ENCODE results near the gene PRSS33. TPM values are rescaled to one million over a fixed set of nuclear protein-coding genes. Genes with fewer than 3 reads are reported as not detected.

PRSS33 gene
- total and polyA plus RNA-seq, 9 of the 15 experiments (the other 6 are each of a cell fraction or from before 2014, with no cell fraction given) = not detected

DNA sequence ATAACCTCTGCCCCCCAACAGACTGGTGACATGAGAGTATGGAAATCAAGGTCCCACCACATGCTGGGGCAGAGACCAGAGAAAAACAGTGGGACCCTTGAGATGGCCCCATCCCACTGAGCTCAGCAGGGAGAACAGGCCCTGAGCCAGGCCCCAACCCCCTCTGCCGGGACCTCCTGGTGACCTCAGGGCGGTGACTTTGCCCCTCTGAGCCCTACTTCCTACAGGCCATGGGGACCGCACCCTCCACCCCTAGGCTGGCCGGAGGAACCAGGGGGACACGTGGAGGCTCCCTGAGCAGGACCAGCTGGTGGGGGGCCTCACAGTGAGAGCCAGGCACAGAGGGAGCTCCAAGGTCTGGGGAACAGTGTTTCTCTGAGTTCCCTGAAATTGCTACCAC lies 48.7 kb downstream of the PRSS33 start:
- Histone ChIP-seq H3K27me3 (ENCODE audit: control insufficient read depth in 2 of 2, insufficient read depth in 2 of 2, low read length in 2 of 2) (no peaks in the 10 kb centered on the region), H3K9me3 (replicated peaks; ENCODE audit: control insufficient read depth, insufficient read depth, low read depth, low read length) (no peaks in the 10 kb centered on the region), H4K20me1 (replicated peaks; ENCODE audit: control insufficient read depth, insufficient read depth, low read length) (no peaks in the 10 kb centered on the region), H3K4me3 (no peak overlapping the region), H3K9ac (ENCODE audit: insufficient read depth in 1 of 2, low read depth in 2 of 2, low read length in 2 of 2) (peak overlapping the region; percentile 23 to 90; a peak in 3 of 4 replicates), H3K4me1 (replicated peaks in 1 of 2; ENCODE audit: control insufficient read depth in 2 of 2, insufficient read depth in 2 of 2, low read length in 2 of 2) (peaks cover 7 to 43% of the 10 kb centered on the region in 2 experiments; a peak in 4 of 5 replicates), H3K27ac (ENCODE audit: extremely low read depth, low read depth, low read length) (peak overlapping the region; percentile 34; the same call in 1 of the 3 replicates), H3K79me2 (ENCODE audit: control insufficient read depth, insufficient read depth, low read length) (no peaks in the 10 kb centered on the region), H3K9me1 (ENCODE audit: control insufficient read depth, insufficient read depth, low read length) (no peaks in the 10 kb centered on the region), H3K4me2 (ENCODE audit: insufficient read depth, low read length) (peak overlapping the region; percentile 6; the same call in 1 of the 2 replicates), H2AFZ (ENCODE audit: low read depth, low read length) (peak overlapping the region; percentile 80), H3K36me3 (ENCODE audit: control insufficient read depth, insufficient read depth, low read length) (no peaks in the 10 kb centered on the region)
- ChIA-PET POLR2A (interaction anchor here (0.6 to 4.3 kb wide), 6 partner anchors 13 to 344 kb away, joined by 3 to 51 read pairs (median 3); partner anchors contain the start of gene SRRM2), CTCF (ENCODE audit: low intra/inter-chr PET ratio) (interaction anchor here (0.6 kb wide), 1 partner anchor 10 kb away, joined by 3 read pairs; no protein-coding TSS in a partner anchor)
- in situ Hi-C loops (cut with MboI) = no loop called here
- ATAC-seq = peak; percentile 68
- peak; percentile 50 to 60 (median 56) for DNase-seq (ENCODE audit: extremely low read depth in 1 of 4, low spot score in 3 of 4)
- intact Hi-C loops (cut with micrococcal nuclease) = no loop called here
- whole genome bisulfite sequencing (ENCODE audit: insufficient coverage, low coverage, missing lambda C conversion rate) = 24% methylated on average over 5 of the region's 5 CpGs
- TF ChIP-seq, protein P1, sequence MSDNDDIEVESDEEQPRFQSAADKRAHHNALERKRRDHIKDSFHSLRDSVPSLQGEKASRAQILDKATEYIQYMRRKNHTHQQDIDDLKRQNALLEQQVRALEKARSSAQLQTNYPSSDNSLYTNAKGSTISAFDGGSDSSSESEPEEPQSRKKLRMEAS (CRISPR knock-in tag; IDR thresholded peaks at IDR 0.05) = 0 out of 2 replicates have a peak, but pooled peaks have one; percentile 9
- peak; percentile 26; the same call in 1 of the 2 replicates for TF ChIP-seq POLR2G (IDR thresholded peaks at IDR 0.05; ENCODE audit: low read depth, low read length)
- TF ChIP-seq NR2C1 (IDR thresholded peaks at IDR 0.05) = peak; percentile 45; the same call in 1 of the 2 replicates
- no peak for TF ChIP-seq NR2C1 (tag; IDR thresholded peaks at IDR 0.05)
- no peak for TF ChIP-seq NFIC (IDR thresholded peaks at IDR 0.05)
- TF ChIP-seq NR2C2 (CRISPR knock-in tag; IDR thresholded peaks at IDR 0.05) = no peak
- peak; percentile 35; the same call in 1 of the 2 replicates for TF ChIP-seq NR2C2 (tag; IDR thresholded peaks at IDR 0.05)
- TF ChIP-seq, protein P2, sequence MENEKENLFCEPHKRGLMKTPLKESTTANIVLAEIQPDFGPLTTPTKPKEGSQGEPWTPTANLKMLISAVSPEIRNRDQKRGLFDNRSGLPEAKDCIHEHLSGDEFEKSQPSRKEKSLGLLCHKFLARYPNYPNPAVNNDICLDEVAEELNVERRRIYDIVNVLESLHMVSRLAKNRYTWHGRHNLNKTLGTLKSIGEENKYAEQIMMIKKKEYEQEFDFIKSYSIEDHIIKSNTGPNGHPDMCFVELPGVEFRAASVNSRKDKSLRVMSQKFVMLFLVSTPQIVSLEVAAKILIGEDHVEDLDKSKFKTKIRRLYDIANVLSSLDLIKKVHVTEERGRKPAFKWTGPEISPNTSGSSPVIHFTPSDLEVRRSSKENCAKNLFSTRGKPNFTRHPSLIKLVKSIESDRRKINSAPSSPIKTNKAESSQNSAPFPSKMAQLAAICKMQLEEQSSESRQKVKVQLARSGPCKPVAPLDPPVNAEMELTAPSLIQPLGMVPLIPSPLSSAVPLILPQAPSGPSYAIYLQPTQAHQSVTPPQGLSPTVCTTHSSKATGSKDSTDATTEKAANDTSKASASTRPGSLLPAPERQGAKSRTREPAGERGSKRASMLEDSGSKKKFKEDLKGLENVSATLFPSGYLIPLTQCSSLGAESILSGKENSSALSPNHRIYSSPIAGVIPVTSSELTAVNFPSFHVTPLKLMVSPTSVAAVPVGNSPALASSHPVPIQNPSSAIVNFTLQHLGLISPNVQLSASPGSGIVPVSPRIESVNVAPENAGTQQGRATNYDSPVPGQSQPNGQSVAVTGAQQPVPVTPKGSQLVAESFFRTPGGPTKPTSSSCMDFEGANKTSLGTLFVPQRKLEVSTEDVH (IDR thresholded peaks at IDR 0.05; ENCODE audit: low read depth, partially characterized antibody) = no peak
- TF ChIP-seq, protein P3, sequence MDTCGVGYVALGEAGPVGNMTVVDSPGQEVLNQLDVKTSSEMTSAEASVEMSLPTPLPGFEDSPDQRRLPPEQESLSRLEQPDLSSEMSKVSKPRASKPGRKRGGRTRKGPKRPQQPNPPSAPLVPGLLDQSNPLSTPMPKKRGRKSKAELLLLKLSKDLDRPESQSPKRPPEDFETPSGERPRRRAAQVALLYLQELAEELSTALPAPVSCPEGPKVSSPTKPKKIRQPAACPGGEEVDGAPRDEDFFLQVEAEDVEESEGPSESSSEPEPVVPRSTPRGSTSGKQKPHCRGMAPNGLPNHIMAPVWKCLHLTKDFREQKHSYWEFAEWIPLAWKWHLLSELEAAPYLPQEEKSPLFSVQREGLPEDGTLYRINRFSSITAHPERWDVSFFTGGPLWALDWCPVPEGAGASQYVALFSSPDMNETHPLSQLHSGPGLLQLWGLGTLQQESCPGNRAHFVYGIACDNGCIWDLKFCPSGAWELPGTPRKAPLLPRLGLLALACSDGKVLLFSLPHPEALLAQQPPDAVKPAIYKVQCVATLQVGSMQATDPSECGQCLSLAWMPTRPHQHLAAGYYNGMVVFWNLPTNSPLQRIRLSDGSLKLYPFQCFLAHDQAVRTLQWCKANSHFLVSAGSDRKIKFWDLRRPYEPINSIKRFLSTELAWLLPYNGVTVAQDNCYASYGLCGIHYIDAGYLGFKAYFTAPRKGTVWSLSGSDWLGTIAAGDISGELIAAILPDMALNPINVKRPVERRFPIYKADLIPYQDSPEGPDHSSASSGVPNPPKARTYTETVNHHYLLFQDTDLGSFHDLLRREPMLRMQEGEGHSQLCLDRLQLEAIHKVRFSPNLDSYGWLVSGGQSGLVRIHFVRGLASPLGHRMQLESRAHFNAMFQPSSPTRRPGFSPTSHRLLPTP (IDR thresholded peaks at IDR 0.05; ENCODE audit: borderline replicate concordance, extremely low read depth, insufficient read length) = no peak
- no peak for TF ChIP-seq HDAC2 (IDR thresholded peaks at IDR 0.05)
- peak; percentile 49; the same call in 1 of the 2 replicates for TF ChIP-seq ZBTB7A (IDR thresholded peaks at IDR 0.05; ENCODE audit: borderline replicate concordance, control insufficient read depth, low read depth, low read length)
- no peak for TF ChIP-seq COPS2 (conservative IDR thresholded peaks at IDR 0.05)
- no peak for TF ChIP-seq CXXC5 (CRISPR knock-in tag; IDR thresholded peaks at IDR 0.05)
- 0 out of 4 replicates have a peak, but pooled peaks of 1 of the 2 experiments have one; percentile 15 for TF ChIP-seq SIN3A (IDR thresholded peaks at IDR 0.05; ENCODE audit: borderline replicate concordance in 2 of 2, control insufficient read depth in 1 of 2, low read depth in 2 of 2, low read length in 2 of 2)
- no TSS peak for BruUV-seq (replicated peaks)
- no peak for FAIRE-seq

Measured in K562 (cell line).